Stimulated activated CD8-positive, alpha-beta memory T cell treated with anti-CD3 and anti-CD28 coated beads, Interleukin-4, amount 100 ng/mL, for 4 hours (primary cell): ENCODE measurements around the gene USP13.
"Not testable (repeated sequence)": the region's sequence is repeated elsewhere in the genome, so short reads cannot be mapped to it uniquely, and the experiment has no call there.

Experiments used
- DNase-seq, 2 donors: peaks; one replicate each; pipeline ENCODE4 v3.0.0-alpha.2; 2020; ENCODE audit warnings: low read depth in 2 of 2, low spot score in 1 of 2

Gene USP13, protein sequence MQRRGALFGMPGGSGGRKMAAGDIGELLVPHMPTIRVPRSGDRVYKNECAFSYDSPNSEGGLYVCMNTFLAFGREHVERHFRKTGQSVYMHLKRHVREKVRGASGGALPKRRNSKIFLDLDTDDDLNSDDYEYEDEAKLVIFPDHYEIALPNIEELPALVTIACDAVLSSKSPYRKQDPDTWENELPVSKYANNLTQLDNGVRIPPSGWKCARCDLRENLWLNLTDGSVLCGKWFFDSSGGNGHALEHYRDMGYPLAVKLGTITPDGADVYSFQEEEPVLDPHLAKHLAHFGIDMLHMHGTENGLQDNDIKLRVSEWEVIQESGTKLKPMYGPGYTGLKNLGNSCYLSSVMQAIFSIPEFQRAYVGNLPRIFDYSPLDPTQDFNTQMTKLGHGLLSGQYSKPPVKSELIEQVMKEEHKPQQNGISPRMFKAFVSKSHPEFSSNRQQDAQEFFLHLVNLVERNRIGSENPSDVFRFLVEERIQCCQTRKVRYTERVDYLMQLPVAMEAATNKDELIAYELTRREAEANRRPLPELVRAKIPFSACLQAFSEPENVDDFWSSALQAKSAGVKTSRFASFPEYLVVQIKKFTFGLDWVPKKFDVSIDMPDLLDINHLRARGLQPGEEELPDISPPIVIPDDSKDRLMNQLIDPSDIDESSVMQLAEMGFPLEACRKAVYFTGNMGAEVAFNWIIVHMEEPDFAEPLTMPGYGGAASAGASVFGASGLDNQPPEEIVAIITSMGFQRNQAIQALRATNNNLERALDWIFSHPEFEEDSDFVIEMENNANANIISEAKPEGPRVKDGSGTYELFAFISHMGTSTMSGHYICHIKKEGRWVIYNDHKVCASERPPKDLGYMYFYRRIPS

DNA sequence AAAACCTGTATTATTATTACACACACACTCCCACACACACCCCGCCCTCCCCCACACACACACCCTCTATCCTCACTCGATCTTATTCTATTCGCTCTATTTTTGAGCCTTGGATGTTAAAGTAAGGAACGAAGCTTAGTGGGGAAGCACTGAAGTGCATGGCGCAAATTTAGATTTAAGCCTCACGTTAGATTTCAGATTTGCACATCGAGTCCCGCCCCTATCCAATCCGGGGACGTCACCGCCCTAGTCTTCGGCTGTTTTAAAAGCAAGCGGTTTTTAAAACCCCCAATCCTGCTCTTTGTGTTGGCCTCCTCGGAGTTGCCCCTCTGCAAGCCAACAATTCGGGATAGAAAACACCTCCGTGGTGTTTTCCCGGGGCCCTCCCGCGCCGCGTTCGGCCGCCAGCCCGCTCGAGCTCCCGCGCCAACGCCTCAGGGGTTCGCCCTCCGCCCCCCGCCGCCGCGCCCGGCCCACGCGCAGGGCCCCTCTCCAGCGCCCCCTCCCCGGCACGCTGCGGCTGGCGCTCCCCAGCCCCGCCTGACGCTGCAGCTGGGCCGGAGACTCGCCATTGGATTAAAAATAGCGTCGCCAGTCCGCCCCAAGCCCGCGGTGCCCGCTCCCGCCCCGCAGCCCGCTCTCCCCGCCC, at the start of gene USP13:
Gene USP13, plus strand, starts transcription at position 594 of the 649 bp plus-strand sequence. CDS start 186 bp downstream, outside the sequence.
- peak in 1 of 2 donors; percentile 26 for DNase-seq

DNA sequence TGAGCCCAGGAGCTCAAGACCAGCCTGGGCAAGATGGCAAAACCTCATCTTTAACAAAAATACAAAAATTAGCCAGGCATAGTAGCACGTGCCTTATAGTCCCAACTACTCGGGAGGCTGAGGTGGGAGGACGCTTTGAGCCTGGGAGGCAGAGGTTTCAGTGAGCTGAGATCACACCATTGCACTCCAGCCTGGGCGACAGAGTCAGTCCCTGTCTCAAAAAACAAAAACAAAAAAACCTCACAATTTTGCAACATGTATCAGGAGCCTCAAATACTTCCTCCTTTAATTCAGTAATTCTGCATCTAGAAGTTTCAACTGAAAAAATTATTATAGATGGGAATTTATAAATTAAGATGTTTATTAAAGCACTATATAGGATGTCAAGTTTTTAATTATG, 49.5 kb upstream of the USP13 start:
- no peak for DNase-seq

DNA sequence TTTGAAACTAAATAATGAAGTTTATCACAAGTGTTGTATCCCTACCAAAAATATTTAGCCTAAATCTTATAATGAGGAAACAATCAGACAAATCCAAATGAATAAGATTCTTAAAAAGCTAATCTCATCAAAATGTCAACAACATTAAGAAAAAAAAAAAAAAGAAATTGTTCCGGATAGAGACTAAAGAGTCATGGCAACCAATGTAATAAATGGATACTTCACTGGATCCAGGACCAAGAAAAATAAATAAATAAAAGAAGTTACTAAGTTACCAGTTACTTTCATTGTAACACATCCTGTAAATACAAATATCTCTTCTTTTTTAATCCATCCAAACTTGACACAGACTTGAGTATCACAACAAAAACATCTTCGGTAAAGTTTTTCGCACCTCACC, 49.0 kb upstream of the USP13 start:
- DNase-seq = no peak

DNA sequence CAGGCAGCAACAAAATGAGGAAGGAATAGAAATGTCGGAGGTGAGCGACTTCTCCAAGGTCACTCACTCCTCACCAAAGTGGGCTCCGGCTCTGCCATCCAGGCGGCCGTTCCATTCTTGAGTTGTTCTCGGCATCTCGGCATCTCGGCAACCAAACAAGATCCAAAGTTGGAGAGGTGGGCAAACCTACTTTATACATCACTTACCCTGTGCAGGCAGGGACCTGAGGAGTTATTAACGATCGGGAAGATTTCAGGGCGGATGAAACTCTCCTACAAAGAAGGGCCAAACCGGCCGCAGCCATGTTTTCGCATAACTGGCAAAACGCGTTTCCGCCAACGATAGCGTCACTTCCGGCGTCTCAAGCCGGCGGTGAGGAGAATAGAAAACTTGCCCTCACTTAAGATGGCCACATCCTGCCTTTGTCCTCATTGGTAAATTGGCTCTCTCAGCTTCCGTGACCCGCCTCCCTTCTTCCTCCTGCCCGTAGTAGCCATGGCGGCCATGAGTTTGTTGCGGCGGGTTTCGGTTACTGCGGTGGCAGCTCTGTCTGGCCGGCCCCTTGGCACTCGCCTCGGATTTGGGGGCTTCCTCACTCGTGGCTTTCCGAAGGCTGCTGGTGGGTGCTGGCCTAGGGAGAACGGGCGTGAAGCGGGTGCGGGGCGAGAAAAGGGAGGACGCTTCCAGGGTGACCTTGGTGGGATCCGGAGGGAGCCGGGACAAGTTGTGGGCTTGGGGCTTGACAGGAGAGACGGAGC, 48.3 kb upstream of the USP13 start, which contains the start of the genes MRPL47 and NDUFB5:
Gene MRPL47, minus strand, starts transcription at position 318 of the 758 bp plus-strand sequence. Its CDS starts 14 bp downstream, at position 304.
Gene NDUFB5, plus strand, starts transcription at position 474 of the 758 bp plus-strand sequence. Its CDS starts 22 bp downstream, at position 496.
- peak; percentile 82 to 88 for DNase-seq

DNA sequence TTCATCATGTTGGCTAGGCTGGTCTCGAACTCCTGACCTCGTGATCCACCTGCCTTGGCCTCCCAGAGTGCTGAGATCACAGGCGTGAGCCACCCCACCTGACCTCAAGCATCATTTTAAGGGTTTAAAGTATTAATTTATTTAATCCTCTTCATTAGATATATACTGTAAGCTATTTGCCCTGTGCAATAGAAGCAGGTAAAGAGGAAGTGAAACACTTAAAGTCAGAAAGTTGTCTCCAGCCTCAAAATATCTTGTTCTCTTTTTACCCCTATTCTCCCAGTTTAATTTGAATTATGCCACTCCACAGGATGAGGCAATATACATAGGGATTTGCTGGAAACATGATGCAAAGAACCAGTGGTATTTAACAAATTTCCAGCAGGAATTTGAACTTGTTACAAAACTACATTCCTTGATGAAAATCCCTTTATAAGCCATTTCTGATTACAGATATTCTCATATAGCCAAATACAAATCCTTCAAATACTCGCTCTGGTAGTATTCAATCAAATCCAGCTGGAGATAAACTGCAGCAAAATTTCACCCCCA, 46.2 kb upstream of the USP13 start:
- no peak for DNase-seq

DNA sequence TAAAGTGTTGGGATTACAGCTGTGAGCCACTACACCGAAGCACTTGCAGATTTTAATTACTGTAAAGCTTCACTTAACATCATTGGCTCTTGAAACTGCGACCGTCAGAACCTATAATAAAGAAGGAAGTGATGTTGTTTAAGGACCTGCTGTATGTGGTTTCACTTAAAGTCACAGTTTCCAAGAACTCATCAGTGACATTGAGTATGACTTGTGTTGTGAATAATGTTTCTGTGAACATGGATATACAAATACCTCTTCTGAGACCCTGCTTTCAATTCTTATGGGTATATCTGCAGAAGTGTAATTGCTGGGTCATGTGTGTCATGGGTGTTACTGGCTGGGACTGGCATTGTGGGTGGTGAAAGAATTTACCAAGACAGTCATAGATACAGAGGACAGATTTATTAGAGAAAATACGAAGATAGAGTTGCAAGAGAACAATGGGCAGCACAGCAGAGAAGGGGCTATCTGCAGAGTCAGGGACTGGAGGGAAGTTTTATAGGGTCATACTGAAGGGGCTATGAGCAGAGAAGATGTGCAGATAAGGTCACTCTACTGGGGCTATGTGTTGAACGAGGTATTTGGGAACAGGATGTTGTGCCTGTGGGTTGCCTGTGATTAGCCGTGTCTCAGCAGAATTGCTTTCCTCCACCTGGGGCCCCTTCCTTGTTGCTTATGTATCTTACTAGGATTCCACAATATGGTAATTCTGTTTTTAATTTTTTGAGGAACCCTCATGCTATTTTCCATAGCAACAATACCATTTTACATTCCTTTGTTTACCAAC, 43.7 kb upstream of the USP13 start:
- DNase-seq = no peak

DNA sequence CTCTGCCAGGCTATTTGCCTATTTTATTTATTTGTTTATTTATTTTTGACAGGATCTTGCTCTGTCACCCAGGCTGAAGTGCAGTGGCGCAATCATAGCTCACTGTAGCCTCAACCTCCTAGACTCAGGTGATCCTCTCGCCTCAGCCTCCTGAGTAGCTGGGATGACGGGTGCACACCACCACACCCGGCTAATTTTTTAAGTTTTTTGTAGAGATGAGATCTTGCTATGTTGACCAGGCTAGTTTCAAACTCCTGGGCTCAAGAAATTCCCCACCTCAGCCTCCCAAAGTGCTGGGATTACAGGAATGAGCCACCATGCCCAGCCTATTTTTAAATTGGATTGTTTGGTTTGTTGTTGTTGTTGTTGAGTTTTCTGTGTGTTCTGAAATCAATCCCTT, 42.8 kb upstream of the USP13 start:
- DNase-seq = no peak

DNA sequence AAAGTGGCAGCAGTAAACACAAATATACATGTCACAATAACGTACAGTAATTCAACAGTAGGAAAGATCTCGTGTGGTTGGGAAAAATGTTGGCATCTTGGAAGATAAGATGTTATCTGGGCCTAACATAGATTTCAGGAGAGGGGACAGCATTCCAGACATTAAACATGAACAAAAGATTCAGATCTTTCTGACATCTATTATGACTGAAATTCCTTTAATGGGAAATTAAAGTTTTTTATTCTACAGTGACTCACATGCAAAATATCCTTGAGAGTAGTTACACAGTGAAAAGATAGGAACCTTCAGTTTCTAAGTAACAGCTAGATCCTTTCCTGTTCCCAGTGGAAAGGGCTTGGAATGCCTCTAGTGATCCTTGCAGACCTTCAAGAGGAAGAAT, 39.0 kb upstream of the USP13 start:
- no peak for DNase-seq

DNA sequence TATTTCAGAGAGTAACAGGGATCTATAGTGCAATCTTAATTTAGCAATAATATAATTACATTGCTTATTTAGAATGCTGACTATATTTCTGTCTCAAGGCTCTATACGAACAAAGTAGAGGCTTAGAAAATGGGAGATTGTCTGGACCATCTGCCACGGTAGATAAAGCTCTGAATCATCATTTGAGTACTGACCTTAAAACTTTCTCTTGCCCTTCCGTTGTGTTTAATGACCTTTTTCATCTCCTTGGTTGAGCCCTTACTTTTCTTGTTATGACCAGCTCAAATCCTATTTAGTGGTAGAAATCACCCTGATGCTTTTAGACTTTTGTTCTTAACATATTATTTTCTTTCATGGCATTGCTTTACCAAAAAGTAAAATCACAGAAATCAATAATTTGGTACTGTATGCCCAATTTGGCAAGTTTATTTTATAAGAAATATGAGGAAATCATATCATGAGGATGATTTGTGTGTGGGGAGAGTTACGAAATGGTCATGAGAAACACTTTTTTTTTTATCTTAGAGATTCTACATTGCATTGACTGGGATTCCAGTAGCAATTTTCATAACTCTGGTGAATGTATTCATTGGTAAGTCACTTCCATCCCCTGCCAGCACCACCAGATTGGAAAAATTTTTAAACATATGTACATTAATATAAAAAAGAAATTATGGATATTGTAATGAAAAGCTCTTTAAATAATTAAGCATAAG, 37.2 kb upstream of the USP13 start:
- no peak for DNase-seq

DNA sequence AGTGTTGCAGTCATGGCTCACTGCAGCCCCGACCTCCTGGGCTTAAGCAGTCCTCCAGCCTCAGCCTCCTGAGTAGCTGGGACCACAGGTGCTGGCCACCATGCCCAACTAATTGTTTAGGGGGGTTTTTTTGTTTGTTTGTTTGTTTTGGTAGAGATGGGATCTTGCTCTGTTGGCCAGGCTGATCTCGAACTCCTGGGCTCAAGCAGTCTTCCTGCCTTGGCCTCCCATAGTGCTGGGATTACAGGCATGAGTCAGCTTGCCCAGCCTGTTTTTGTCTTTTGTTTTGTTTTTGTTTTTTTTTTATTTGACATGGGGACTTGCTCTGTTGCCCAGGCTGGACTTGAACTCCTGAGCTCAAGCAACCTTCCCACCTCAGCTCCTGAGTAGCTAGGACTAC, 30.8 kb upstream of the USP13 start:
- no peak for DNase-seq

DNA sequence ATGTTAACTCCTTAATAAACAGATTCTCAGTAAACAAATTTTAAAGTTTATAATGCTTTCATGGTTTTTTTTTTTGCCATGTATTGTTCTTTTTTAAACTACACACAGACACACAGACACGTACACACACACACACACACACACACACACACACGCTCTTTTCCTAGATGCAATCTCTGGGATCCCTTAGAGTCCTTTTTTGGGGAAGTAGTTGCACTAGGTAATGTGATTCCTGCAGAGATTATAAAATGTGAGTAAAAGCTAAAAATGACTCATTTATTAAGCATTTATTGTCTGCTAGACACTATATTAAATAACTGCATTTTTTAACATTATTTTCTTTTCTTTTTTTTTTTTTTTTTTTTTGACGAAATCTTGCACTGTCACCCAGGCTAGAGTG, 28.4 kb upstream of the USP13 start:
- DNase-seq = no peak

DNA sequence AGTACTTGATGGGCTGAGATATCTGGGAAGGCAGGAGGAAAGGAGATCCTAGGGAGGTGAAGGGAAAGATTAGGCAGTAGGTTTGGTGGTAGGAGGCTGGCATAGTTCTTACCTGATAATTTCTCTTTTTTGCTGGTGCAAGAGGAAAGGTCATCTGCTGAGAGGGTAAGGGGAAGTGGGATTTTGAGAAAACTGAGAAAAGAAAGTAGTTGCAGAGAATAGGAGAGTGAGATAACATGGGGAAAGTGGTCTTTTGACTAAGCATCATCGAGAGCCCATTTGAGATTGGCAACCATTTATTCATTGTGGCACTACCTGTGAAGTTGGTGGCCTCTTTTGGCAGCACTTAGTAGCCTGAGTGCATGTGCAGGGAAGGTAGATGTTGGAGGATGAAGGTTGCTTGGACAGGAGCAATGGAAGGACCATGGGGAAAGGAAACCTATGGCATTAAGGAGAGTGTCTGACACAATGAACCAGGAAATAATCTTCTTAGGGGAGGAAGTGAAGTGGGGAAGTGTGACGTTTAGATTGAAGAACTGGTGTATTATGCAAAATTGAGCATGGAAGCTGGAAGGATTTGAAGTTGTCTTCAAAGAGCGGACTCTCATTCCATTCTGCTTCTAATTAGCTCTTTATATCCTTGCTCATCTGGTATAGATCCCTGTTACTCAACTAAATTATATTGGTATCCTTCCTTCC, 21.9 kb upstream of the USP13 start:
- DNase-seq = no peak

DNA sequence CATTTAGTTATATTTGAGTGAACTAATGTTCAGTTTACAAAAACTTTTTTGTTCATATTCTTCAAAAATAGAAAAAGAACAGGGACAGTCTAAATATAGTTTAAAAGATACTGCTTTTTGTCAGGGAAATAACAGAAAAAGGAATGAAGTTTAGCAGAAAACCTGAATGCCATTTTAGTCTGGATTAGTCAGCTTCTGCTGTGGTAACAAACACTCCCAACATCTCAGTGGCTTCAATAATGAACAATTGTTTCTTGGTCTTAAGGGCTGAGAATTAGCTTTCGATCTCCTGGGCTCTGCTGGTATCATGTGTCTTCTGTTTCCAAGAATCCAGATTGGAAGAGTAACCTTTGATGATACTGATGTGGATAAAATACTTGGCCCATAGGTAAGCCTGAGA, 12.4 kb upstream of the USP13 start:
- DNase-seq = no peak

DNA sequence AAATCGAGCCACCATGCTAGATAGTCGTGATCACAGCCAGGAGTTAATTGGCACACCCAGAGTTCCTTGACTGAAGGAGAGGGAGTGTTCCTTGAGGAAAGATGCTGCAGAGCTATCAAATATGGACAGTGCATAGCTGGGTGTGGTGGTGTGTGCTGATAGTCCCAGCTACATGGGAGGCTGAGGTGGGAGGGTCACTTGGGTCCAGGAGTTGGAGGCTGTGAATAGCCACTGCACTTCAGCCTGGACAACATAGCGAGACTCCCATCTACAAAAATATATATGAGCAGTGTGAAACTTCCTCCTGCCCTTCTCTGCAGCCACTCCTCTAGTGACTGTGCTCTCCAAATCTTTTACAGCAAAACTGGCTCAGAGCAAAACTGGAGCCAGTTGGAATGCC, 10.0 kb upstream of the USP13 start:
- no peak for DNase-seq

DNA sequence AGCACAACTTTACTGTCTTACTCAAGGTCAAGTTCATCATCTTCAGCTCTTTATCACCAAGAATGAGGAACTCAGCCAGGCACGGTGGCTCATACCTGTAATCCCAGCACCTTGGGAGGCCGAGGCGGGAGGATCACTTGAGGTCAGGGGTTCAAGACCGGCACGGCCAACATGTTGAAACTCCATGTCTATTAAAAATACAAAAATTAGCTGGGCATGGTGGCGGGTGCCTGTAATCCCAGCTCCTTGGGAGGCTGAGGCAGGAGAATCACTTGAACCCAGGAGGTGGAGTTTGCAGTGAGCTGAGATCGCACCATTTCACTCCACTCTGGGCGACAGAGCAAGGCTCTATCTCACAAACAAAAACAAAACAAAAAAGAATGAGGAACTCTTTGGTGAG, 9.0 kb upstream of the USP13 start:
- DNase-seq = not testable (repeated sequence)

DNA sequence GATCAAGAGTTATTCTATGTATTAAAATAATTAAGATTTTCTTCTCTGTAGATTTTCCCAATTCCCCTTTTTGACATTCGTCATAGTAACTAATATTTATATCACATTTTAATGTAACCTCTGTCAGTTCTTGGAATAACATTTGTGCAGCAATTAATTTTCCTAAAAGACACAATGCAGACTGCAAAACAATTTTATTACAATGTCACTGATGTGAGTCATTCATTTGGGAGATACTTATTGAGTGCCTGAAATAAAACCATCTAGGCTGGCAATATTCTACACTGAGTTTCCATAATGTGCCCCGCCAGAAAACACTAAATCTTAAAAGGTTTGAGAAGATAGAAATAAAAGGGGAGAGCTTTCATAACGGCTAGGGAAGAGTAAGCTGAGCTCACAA, 6.7 kb upstream of the USP13 start:
- no peak for DNase-seq

DNA sequence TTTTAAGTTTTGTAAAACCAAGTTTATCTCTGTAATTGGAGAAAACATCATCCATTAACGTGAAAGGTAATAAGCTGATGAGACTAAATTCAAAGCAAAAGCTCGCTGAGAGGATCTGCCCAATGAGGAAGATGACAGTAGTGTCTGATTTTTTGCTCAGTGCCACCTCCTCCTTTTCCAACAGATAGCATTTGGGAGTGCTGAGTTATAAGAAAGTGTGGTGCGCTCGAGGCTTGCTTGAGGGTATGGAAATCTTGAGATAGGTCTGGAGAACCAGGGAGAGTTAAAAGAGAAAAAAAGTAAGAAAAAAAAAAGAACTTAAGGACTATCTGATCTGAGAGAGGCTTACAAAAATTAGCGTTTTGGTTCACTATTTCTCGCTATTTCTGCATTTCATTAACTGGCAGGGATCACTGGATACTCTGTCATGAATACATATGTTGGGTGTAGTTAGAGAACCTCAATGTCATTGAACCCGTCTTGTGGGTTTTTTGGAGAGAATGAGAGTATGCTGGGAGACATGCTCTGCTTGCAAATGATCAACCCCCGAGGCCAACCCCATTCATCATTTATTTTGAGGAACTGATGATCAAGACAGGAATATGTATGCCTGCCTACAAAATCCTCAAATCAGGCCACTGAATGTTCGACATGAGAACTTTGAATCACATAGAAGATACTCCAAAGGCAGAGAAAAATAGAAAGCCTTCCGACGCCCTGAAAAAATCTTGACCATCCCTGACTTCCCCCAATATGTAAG, 973 bp upstream of the USP13 start:
- DNase-seq = no peak
